ENCODE measurements around the gene PAPOLB. TPM values are rescaled to one million over a fixed set of nuclear protein-coding genes. Genes with fewer than 3 reads are reported as not detected.

Gene PAPOLB
- total RNA-seq, 4 donors from 2014 or later: 0.17 to 0.46 (median 0.37) TPM

DNA sequence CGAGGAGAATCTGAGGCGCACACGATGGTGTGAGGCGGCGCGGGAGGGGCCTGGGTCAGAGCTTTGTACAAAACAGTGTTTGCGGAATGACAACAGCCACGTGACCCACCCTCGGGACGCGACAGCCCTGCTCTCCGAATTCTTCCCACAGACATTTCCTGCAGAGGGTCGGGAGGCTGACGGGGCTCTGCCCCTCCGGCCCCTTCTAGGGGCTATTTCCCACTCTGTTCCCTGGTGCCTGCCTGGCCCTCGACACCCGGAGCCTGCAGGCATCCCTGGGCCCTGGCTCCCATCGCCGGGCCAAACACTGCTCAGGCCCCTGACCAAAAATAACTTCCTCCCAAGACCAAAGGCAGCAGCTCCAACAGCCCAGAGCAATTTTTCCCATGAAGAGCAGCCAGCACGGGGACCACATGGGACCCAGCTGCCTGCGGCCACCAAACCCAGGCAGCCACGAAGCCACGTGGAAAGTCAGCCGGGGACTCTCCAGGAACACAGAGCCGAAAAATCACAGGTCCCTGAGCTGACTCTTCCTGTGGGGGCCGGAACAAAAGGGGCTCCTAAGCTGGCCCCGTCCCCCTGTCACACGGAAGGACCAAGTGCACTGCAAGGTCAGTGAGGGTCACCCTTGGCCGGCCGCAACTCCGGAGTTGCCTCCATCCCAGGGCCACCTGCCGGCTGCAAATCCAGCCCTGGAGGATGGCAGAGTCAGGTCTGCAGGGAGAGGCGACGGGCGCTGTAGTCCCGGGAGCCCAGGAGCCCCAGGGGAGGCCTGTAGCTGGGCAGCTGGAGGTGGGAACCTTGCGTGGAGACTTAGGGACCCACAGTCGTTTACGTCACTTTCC, 42.0 kb downstream of the PAPOLB start:
- 82% methylated on average over 35 of the region's 39 CpGs for WGBS
- Histone ChIP-seq H3K36me3 (peaks cover 0 to 23% (median 4%) of the 10 kb centered on the region in 4 donors), H3K9me3 (no peaks in the 10 kb centered on the region), H3K27me3 (peaks cover 0 to 20% (median 0%) of the 10 kb centered on the region in 4 donors), H3K27ac (replicated peaks in 1 of 4) (peak overlapping the region in 1 of 4 donors; percentile 30), H3K4me3 (no peak overlapping the region), H3K4me1 (peaks cover 6 to 12% (median 10%) of the 10 kb centered on the region in 4 donors)
- DNase-seq (ENCODE audit: extremely low spot score): no peak
- intact Hi-C loops (cut with DNase I): no loop called here
- TF ChIP-seq POLR2AphosphoS5 (IDR thresholded peaks at IDR 0.05) (no peak), POLR2A (IDR thresholded peaks at IDR 0.05; ENCODE audit: low read depth) (no peak), EP300 (IDR thresholded peaks at IDR 0.05) (no peak)
- TF ChIP-seq, protein P1, sequence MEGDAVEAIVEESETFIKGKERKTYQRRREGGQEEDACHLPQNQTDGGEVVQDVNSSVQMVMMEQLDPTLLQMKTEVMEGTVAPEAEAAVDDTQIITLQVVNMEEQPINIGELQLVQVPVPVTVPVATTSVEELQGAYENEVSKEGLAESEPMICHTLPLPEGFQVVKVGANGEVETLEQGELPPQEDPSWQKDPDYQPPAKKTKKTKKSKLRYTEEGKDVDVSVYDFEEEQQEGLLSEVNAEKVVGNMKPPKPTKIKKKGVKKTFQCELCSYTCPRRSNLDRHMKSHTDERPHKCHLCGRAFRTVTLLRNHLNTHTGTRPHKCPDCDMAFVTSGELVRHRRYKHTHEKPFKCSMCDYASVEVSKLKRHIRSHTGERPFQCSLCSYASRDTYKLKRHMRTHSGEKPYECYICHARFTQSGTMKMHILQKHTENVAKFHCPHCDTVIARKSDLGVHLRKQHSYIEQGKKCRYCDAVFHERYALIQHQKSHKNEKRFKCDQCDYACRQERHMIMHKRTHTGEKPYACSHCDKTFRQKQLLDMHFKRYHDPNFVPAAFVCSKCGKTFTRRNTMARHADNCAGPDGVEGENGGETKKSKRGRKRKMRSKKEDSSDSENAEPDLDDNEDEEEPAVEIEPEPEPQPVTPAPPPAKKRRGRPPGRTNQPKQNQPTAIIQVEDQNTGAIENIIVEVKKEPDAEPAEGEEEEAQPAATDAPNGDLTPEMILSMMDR (IDR thresholded peaks at IDR 0.05): no peak

DNA sequence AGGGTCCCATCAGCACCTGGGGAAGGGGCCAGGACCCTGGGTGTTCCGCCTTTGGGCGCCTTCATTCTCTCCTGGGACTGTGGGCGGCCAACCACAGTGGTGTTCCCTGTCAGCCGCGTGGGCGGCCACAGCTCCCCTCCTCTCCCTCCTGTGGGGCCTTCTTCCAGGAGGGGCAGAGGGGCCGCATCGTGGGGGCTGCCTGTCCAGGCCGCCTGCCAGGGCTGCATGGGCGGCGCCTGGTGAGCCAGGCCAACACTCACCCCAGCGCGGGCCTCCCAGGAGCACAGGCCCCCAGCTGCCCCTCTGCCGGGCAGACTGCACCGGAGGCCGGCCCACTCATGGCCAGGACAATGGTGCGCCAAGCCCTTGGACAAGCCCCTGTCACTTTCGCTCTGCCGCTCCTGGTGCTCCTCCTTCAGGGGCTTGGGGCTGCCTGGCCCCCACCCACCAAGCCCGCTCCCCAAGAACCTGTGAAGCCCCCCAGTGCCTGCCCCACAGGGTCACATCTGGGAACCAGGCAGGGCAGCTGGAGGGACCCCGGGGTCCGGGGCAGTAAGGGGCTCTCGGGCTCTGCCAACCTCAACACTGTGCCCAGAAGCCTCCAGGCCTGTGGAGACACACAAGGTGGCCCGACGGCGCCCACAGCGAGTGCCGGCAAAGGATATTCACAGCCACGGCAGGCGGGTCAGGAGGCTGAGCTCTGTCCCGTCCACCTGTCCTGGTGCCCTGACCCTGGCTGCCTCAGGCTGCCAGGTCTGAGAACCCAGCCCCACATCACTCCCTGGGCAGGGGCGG, 43.6 kb downstream of the PAPOLB start:
- Histone ChIP-seq H3K27me3 (peaks cover 0 to 20% (median 0%) of the 10 kb centered on the region in 4 donors), H3K9me3 (peaks cover 0 to 2% (median 0%) of the 10 kb centered on the region in 4 donors), H3K27ac (replicated peaks in 1 of 4) (no peak overlapping the region), H3K36me3 (peaks cover 0 to 38% (median 8%) of the 10 kb centered on the region in 4 donors), H3K4me1 (peaks cover 6 to 12% (median 10%) of the 10 kb centered on the region in 4 donors), H3K4me3 (no peak overlapping the region)
- DNase-seq (ENCODE audit: extremely low spot score): no peak
- intact Hi-C loops (cut with DNase I): no loop called here
- WGBS: 67% methylated on average over 3 of the region's 32 CpGs
- TF ChIP-seq POLR2A (IDR thresholded peaks at IDR 0.05; ENCODE audit: low read depth) (no peak), POLR2AphosphoS5 (IDR thresholded peaks at IDR 0.05) (no peak), EP300 (IDR thresholded peaks at IDR 0.05) (no peak)
- TF ChIP-seq, protein P1 (IDR thresholded peaks at IDR 0.05): no peak

DNA sequence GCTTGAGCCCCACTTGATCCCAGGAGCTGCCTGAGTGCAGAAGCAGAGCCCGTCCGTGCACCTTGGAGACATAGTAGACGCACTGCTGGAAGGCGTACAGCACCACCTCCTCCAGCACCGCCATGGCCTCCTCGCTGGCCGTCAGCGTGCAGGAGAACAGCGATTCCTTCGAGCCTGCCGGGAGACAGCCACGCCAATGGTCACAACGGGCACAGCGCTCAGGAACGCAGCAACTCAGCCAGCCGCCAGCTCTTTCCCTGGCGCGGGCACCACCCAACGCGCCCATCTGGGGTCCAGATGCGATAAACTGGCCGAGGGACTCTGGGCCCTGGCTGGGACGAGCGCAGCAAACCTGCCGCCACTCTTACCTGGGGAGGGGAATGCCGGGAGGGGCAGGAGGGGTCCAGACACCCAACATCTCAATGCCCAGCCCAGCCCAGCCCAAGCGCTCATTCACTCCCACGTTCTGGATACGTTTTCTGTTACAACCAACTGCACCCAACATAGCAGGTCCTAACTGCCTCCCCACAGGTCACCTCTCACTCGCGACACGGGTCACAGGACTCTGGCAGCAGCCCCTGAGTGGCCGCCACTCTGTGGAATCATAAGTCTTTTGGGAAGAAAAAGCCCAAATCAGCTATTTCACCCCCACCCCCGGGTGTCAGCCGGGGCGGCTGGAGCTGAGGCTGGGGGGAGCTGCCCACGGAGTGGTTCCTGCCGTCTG, 44.5 kb downstream of the PAPOLB start:
- H3K27me3 ChIP-seq: peaks cover 0 to 20% (median 0%) of the 10 kb centered on the region in 4 donors
- intact Hi-C loops (cut with DNase I): no loop called here
- 91% methylated on average over 23 of the region's 38 CpGs for WGBS
- no peak overlapping the region for H3K4me3 ChIP-seq
- TF ChIP-seq, protein P1 (IDR thresholded peaks at IDR 0.05): no peak
- no peak for TF ChIP-seq POLR2AphosphoS5 (IDR thresholded peaks at IDR 0.05)
- no peak for TF ChIP-seq POLR2A (IDR thresholded peaks at IDR 0.05; ENCODE audit: low read depth)
- TF ChIP-seq EP300 (IDR thresholded peaks at IDR 0.05): no peak
- no peak for DNase-seq (ENCODE audit: extremely low spot score)
- H3K27ac ChIP-seq (replicated peaks in 1 of 4): no peak overlapping the region
- H3K4me1 ChIP-seq: peaks cover 6 to 12% (median 10%) of the 10 kb centered on the region in 4 donors
- peaks cover 0 to 44% (median 8%) of the 10 kb centered on the region in 4 donors for H3K36me3 ChIP-seq
- H3K9me3 ChIP-seq: peaks cover 0 to 5% (median 0%) of the 10 kb centered on the region in 4 donors

DNA sequence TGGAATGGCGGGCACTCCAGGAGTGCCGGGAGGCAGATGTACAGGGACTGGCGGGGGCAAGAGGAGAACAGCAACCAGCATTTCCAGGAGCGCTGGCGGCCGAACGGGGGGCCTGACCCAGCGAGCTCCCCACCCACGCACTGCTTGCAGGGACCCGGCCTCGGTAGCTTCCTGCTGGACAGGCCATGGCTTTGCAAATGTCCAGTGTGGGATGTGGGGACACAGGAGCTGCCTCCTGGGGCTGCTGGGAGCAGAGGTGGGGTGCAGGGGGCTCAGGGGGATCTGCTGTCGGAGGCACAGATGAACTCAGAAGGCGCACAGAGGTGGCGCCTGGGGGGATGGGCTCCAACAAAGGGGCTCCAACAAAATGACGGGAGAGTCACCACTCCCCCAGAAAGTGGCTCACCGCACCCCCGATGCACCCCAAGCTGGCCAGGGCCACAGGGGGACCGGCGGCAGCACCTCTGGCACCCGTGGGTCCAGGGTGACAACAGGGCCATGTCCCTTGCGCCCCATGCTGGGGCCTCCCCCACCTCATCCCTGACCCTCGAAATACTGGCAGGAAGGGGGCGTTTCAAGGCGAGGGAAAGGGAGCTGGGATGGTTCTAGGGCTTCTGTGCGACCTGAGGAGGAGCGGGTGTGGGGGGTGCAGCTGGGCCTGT, 45.3 kb downstream of the PAPOLB start:
- WGBS: 95% methylated on average over 16 of the region's 26 CpGs
- H3K27ac ChIP-seq (replicated peaks in 1 of 4): no peak overlapping the region
- TF ChIP-seq POLR2AphosphoS5 (IDR thresholded peaks at IDR 0.05) (no peak), EP300 (IDR thresholded peaks at IDR 0.05) (no peak), POLR2A (IDR thresholded peaks at IDR 0.05; ENCODE audit: low read depth) (no peak)
- TF ChIP-seq, protein P1 (IDR thresholded peaks at IDR 0.05): no peak
- H3K4me1 ChIP-seq: peaks cover 6 to 12% (median 10%) of the 10 kb centered on the region in 4 donors
- H3K27me3 ChIP-seq: peaks cover 0 to 20% (median 0%) of the 10 kb centered on the region in 4 donors
- H3K36me3 ChIP-seq: peaks cover 0 to 44% (median 8%) of the 10 kb centered on the region in 4 donors
- no peak for DNase-seq (ENCODE audit: extremely low spot score)
- H3K9me3 ChIP-seq: peaks cover 0 to 5% (median 0%) of the 10 kb centered on the region in 4 donors
- no peak overlapping the region for H3K4me3 ChIP-seq
- intact Hi-C loops (cut with DNase I): no loop called here
